SU-DHL-6 (cell line): Measurements from ENCODE around the gene NCBP3.

Experiments used
- H2AFZ ChIP-seq: fragments of 200-600 bp; sonication (generic); 2 replicates; pipeline ENCODE4 v1.6.1; 2014; ENCODE audit warnings: low read depth, mild to moderate bottlenecking, moderate library complexity, mixed read lengths, antibody characterized with exemption, low read length; ENCODE audit not compliant: severe bottlenecking
- H3F3A ChIP-seq: fragments of 200-600 bp; shearing (Covaris generic); 2 replicates; pipeline ENCODE4 v1.6.0; 2016; ENCODE audit warnings: antibody characterized with exemption, mild to moderate bottlenecking; ENCODE audit not compliant: insufficient read depth
- H3K27ac ChIP-seq: fragments of 200-600 bp; sonication (generic); 2 replicates; pipeline ENCODE4 v1.5.1; 2016; ENCODE audit warnings: low read depth, mild to moderate bottlenecking, low read length, moderate library complexity, mixed read lengths
- H3K27me3 ChIP-seq: fragments of 200-600 bp; sonication (generic), shearing (Covaris generic); 2 replicates; pipeline ENCODE4 v1.6.0; 2014; ENCODE audit warnings: mild to moderate bottlenecking, low read length
- H3K36me3 ChIP-seq: fragments of 200-600 bp; sonication (generic); 2 replicates; pipeline ENCODE4 v1.6.1; 2014; ENCODE audit warnings: mild to moderate bottlenecking, low read length, mixed read lengths
- H3K4me2 ChIP-seq: fragments of 300-600, 200-600 bp; shearing (Covaris generic), sonication (generic); 2 replicates; pipeline ENCODE4 v1.6.0; 2014; ENCODE audit warnings: low read length, low read depth, mild to moderate bottlenecking; ENCODE audit not compliant: poor library complexity, severe bottlenecking
- H3K4me3 ChIP-seq: fragments of 200-600 bp; sonication (generic); 2 replicates; pipeline ENCODE4 v1.5.1; 2014; ENCODE audit warnings: antibody characterized with exemption, low read length, mild to moderate bottlenecking, mixed read lengths; ENCODE audit not compliant: insufficient read depth, poor library complexity, severe bottlenecking
- H3K79me2 ChIP-seq: fragments of 200-600 bp; sonication (generic); 2 replicates; pipeline ENCODE4 v1.6.1; 2014; ENCODE audit warnings: mild to moderate bottlenecking, low read length, moderate library complexity; ENCODE audit not compliant: insufficient read depth
- H3K9ac ChIP-seq: fragments of 200-600 bp; sonication (generic); 2 replicates; pipeline ENCODE4 v1.7.0; 2014; ENCODE audit warnings: mild to moderate bottlenecking, low read length
- H3K9me2 ChIP-seq: fragments of 200-600 bp; sonication (generic); replicated peaks from 2 replicates; pipeline ENCODE4 v1.6.1; 2014; ENCODE audit warnings: low read length; ENCODE audit not compliant: insufficient read depth
- H3K9me3 ChIP-seq: fragments of 200-600 bp; sonication (generic); 2 replicates; pipeline ENCODE4 v1.6.1; 2014; ENCODE audit warnings: low read length, mixed read lengths; ENCODE audit not compliant: insufficient read depth
- H4K20me1 ChIP-seq: fragments of 200-600 bp; sonication (generic); 2 replicates; pipeline ENCODE4 v1.6.1; 2014; ENCODE audit warnings: low read depth, mild to moderate bottlenecking, antibody characterized with exemption, low read length, moderate library complexity, mixed read lengths
- CTCF ChIP-seq: fragments of 200-600 bp; sonication (generic); IDR thresholded peaks from one replicate; pipeline ENCODE4 v1.5.1; 2017; ENCODE audit warnings: antibody characterized with exemption, mild to moderate bottlenecking, low read length, moderate library complexity; ENCODE audit not compliant: insufficient read depth, poor library complexity, severe bottlenecking
- EZH2phosphoT487 ChIP-seq: fragments of 200-600 bp; sonication (generic), shearing (Covaris generic); conservative IDR thresholded peaks from 2 replicates; pipeline ENCODE4 v1.6.1; 2018; ENCODE audit warnings: mild to moderate bottlenecking, antibody characterized with exemption, low read length, moderate library complexity, mixed read lengths

NCBP3 gene

GRCh38 chr17:3810019-3810418 is 36.0 kb downstream of the NCBP3 start:
- no peak overlapping the region for H3K4me3 ChIP-seq
- no peak for TF ChIP-seq CTCF
- TF ChIP-seq EZH2phosphoT487 = no peak

GRCh38 chr17:3809135-3809534 is 36.9 kb downstream of the NCBP3 start:
- no peaks in the 10 kb centered on the region; the same call in 1 of the 2 replicates for H3K36me3 ChIP-seq
- H2AFZ ChIP-seq = no peak overlapping the region
- H3K9me3 ChIP-seq = no peaks in the 10 kb centered on the region
- no peak overlapping the region for H3K9ac ChIP-seq
- H3K4me2 ChIP-seq = no peak overlapping the region
- no peaks in the 10 kb centered on the region for H3K27me3 ChIP-seq
- no peak overlapping the region for H3K4me3 ChIP-seq
- H3K27ac ChIP-seq = no peak overlapping the region
- TF ChIP-seq EZH2phosphoT487 = no peak
- no peak for TF ChIP-seq CTCF
- no peaks in the 10 kb centered on the region for H3K9me2 ChIP-seq
- H3K79me2 ChIP-seq = no peaks in the 10 kb centered on the region
- H4K20me1 ChIP-seq = no peaks in the 10 kb centered on the region
- no peaks in the 10 kb centered on the region for H3F3A ChIP-seq

More at GRCh38 chr17:3810019-3810418, 36.0 kb downstream of the NCBP3 start:
- Histone ChIP-seq H3F3A (no peaks in the 10 kb centered on the region), H3K36me3 (no peaks in the 10 kb centered on the region; the same call in 1 of the 2 replicates), H3K4me2 (no peak overlapping the region), H4K20me1 (no peaks in the 10 kb centered on the region), H3K9me3 (no peaks in the 10 kb centered on the region), H3K9ac (no peak overlapping the region), H3K9me2 (no peaks in the 10 kb centered on the region), H3K27me3 (no peaks in the 10 kb centered on the region), H2AFZ (no peak overlapping the region), H3K79me2 (no peaks in the 10 kb centered on the region), H3K27ac (no peak overlapping the region)

DNA sequence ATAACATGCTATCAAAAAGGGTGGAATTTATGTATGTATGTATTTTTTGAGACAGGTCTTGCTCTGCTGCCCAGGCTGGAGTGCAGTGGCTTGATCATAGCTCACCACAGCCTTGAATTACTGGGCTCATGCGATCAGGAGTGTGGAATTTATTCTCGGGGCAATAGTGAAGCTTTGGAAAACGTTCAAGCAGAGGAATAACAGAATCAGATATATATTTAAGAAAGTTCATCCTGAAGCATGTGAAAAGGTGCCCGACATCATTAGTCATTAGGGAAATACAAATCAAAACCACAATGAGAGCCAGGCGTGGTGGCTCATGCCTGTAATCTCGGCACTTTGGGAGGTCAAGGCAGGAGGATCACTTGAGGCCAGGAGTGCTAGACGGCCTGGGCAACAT is 37.3 kb downstream of the NCBP3 start:
- Histone ChIP-seq H3K4me2 (no peak overlapping the region), H3K79me2 (no peaks in the 10 kb centered on the region), H3K27me3 (no peaks in the 10 kb centered on the region), H3K9ac (no peak overlapping the region), H3K27ac (no peak overlapping the region), H3K36me3 (no peaks in the 10 kb centered on the region; the same call in 1 of the 2 replicates), H3K9me2 (no peaks in the 10 kb centered on the region), H3K4me3 (no peak overlapping the region), H3K9me3 (no peaks in the 10 kb centered on the region), H3F3A (no peaks in the 10 kb centered on the region), H4K20me1 (no peaks in the 10 kb centered on the region), H2AFZ (no peak overlapping the region)
- TF ChIP-seq CTCF (no peak), EZH2phosphoT487 (no peak)

- Histone ChIP-seq H3K79me2 (no peaks in the 10 kb centered on the region), H3K4me2 (no peak overlapping the region), H4K20me1 (no peaks in the 10 kb centered on the region), H3K9me2 (no peaks in the 10 kb centered on the region), H3F3A (no peaks in the 10 kb centered on the region), H3K27me3 (no peaks in the 10 kb centered on the region), H3K9me3 (no peaks in the 10 kb centered on the region), H3K4me3 (no peak overlapping the region), H3K27ac (no peak overlapping the region), H3K9ac (no peak overlapping the region), H2AFZ (no peak overlapping the region), H3K36me3 (no peaks in the 10 kb centered on the region)
- TF ChIP-seq CTCF = no peak
- TF ChIP-seq EZH2phosphoT487 = no peak
Observed at GRCh38 chr17:3805581-3805980, 40.5 kb downstream of the NCBP3 start.
